HEK293 (cell line): ENCODE measurements around the gene PTPRF.

Experiments
- BCL11A ChIP-seq: fragments of 450-650 bp; formaldehyde crosslinking; IDR thresholded peaks from 2 replicates; pipeline ENCODE4 v1.5.1; 2016; ENCODE audit warnings: low read depth, missing biosample characterization, missing genetic modification characterization
- OVOL3 ChIP-seq: fragments of 450-650 bp; formaldehyde crosslinking; IDR thresholded peaks from 2 replicates; pipeline ENCODE4 v1.5.1; 2016; ENCODE audit warnings: missing biosample characterization, missing genetic modification characterization
- ZBTB20 ChIP-seq: fragments of 450-650 bp; formaldehyde crosslinking; IDR thresholded peaks from 2 replicates; pipeline ENCODE4 v1.5.1; 2016; ENCODE audit warnings: missing biosample characterization, missing genetic modification characterization
- ZNF133 ChIP-seq: fragments of 450-650 bp; formaldehyde crosslinking; IDR thresholded peaks from 2 replicates; pipeline ENCODE4 v1.5.1; 2016; ENCODE audit warnings: missing biosample characterization, missing genetic modification characterization
- ZNF223 ChIP-seq: fragments of 450-650 bp; formaldehyde crosslinking; IDR thresholded peaks from 2 replicates; pipeline ENCODE4 v1.5.1; 2016; ENCODE audit warnings: missing biosample characterization, missing genetic modification characterization
- ZNF37A ChIP-seq: fragments of 450-650 bp; IDR thresholded peaks from 2 replicates; pipeline ENCODE4 v1.5.1; 2018; ENCODE audit warnings: missing biosample characterization, missing genetic modification characterization
- ZNF510 ChIP-seq: fragments of 450-650 bp; formaldehyde crosslinking; IDR thresholded peaks from 2 replicates; pipeline ENCODE4 v1.5.1; 2018; ENCODE audit warnings: mild to moderate bottlenecking, missing genetic modification characterization, missing biosample characterization; ENCODE audit not compliant: insufficient replicate concordance
- ZNF530 ChIP-seq: fragments of 450-650 bp; formaldehyde crosslinking; IDR thresholded peaks from 2 replicates; pipeline ENCODE4 v1.5.1; 2016; ENCODE audit warnings: low read depth, missing biosample characterization, missing genetic modification characterization
- TF ChIP-seq, protein P1 (sequence below): fragments of 450-650 bp; formaldehyde crosslinking; IDR thresholded peaks from 2 replicates; pipeline ENCODE4 v1.5.1; 2016; ENCODE audit warnings: missing biosample characterization, missing genetic modification characterization
- TF ChIP-seq, protein P2 (sequence below): sonication (generic); formaldehyde crosslinking; IDR thresholded peaks from 2 replicates; pipeline ENCODE4 v1.8.1; 2022; ENCODE audit warnings: mild to moderate bottlenecking, moderate library complexity, missing genetic modification reagents
- TF ChIP-seq, protein P3 (sequence below): fragments of 450-650 bp; formaldehyde crosslinking; IDR thresholded peaks from 2 replicates; pipeline ENCODE4 v1.5.1; 2016; ENCODE audit warnings: missing biosample characterization, missing genetic modification characterization

DNA sequence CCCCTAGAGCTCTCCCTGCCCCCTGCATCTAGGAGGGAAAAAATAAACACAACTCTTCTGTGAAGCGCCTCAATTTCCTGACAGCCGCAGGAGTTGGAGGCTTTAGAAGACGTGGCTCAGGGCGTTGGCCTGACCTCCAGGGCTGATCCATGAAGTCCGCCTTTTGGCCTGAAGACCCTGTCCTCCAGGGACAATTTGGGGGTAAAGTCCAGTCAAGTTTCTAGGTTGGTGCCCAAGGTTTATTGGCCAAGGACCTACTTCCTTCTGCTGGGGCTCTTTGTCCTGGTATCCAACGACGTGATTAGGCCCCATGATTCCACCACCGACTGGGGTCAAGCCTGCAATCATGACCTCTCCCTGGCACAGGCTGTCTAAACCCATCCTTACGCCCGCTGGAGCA lies 54.9 kb downstream of the PTPRF start:
- TF ChIP-seq ZNF133 (tag by site-specific recombination) (no peak), ZNF510 (tag by site-specific recombination) (no peak), ZBTB20 (tag by site-specific recombination) (no peak), ZNF37A (tag by site-specific recombination) (no peak), ZNF223 (tag by site-specific recombination) (no peak), OVOL3 (tag by site-specific recombination) (no peak), ZNF530 (tag by site-specific recombination) (no peak), BCL11A (no peak)
- TF ChIP-seq, protein P1, sequence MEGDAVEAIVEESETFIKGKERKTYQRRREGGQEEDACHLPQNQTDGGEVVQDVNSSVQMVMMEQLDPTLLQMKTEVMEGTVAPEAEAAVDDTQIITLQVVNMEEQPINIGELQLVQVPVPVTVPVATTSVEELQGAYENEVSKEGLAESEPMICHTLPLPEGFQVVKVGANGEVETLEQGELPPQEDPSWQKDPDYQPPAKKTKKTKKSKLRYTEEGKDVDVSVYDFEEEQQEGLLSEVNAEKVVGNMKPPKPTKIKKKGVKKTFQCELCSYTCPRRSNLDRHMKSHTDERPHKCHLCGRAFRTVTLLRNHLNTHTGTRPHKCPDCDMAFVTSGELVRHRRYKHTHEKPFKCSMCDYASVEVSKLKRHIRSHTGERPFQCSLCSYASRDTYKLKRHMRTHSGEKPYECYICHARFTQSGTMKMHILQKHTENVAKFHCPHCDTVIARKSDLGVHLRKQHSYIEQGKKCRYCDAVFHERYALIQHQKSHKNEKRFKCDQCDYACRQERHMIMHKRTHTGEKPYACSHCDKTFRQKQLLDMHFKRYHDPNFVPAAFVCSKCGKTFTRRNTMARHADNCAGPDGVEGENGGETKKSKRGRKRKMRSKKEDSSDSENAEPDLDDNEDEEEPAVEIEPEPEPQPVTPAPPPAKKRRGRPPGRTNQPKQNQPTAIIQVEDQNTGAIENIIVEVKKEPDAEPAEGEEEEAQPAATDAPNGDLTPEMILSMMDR (tag by site-specific recombination), result no peak
- TF ChIP-seq, protein P2, sequence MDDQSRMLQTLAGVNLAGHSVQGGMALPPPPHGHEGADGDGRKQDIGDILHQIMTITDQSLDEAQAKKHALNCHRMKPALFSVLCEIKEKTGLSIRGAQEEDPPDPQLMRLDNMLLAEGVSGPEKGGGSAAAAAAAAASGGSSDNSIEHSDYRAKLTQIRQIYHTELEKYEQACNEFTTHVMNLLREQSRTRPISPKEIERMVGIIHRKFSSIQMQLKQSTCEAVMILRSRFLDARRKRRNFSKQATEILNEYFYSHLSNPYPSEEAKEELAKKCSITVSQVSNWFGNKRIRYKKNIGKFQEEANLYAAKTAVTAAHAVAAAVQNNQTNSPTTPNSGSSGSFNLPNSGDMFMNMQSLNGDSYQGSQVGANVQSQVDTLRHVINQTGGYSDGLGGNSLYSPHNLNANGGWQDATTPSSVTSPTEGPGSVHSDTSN (CRISPR knock-in tag), result no peak
- TF ChIP-seq, protein P3, sequence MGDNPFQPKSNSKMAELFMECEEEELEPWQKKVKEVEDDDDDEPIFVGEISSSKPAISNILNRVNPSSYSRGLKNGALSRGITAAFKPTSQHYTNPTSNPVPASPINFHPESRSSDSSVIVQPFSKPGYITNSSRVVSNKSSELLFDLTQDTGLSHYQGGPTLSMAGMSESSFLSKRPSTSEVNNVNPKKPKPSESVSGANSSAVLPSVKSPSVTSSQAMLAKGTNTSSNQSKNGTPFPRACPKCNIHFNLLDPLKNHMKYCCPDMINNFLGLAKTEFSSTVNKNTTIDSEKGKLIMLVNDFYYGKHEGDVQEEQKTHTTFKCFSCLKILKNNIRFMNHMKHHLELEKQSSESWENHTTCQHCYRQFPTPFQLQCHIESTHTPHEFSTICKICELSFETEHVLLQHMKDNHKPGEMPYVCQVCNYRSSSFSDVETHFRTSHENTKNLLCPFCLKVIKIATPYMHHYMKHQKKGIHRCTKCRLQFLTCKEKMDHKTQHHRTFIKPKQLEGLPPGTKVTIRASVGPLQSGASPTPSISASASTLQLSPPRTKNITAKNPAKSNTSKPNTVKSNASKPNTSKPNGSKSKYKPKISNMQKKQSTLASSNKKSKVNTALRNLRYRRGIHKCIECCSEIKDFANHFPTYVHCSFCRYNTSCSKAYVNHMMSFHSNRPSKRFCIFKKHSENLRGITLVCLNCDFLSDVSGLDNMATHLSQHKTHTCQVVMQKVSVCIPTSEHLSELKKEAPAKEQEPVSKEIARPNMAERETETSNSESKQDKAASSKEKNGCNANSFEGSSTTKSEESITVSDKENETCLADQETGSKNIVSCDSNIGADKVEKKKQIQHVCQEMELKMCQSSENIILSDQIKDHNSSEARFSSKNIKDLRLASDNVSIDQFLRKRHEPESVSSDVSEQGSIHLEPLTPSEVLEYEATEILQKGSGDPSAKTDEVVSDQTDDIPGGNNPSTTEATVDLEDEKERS (tag by site-specific recombination), result no peak
